PC-9 (cell line): ENCODE data around the gene NOXA1.

Experiments
- EZH2 ChIP-seq: fragments of 200-600 bp; sonication (generic); IDR thresholded peaks from 2 replicates; pipeline ENCODE4 v1.8.0; 2017; ENCODE audit warnings: antibody characterized with exemption, low read depth
- TF ChIP-seq, protein P1 (sequence below): fragments of 200-600 bp; sonication (generic); conservative IDR thresholded peaks from 2 replicates; pipeline ENCODE4 v1.6.1; 2017; ENCODE audit warnings: mixed run types, antibody characterized with exemption, mild to moderate bottlenecking, moderate library complexity

DNA sequence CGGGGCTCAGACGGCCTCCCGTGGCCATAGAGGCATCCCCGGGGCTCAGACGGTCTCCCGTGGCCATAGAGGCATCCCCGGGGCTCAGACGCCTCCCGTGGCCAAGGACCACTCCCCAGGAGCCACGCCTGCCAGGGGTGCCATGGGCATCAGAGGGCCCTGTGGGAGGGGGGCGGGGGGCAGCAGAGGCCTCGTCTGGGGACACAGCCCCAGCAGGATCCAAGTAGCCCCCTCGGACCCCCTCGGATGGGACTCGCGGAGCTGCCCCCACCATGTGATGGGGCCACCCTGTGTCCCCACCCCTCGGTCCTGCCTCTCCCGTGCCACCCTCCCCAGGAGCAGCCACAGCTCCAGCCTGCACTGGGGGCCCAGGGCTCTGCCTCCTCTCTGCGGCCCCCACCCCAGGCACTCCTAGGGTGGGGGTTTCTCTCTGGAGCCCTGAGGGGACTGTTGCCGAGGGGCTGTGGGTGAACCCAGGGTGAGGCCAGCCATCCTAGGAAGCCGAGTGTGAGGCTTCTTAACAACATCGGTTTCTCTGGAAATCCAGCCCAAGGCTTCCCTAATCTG is 15.5 kb downstream of the NOXA1 start:
- TF ChIP-seq EZH2: no peak
- TF ChIP-seq, protein P1, sequence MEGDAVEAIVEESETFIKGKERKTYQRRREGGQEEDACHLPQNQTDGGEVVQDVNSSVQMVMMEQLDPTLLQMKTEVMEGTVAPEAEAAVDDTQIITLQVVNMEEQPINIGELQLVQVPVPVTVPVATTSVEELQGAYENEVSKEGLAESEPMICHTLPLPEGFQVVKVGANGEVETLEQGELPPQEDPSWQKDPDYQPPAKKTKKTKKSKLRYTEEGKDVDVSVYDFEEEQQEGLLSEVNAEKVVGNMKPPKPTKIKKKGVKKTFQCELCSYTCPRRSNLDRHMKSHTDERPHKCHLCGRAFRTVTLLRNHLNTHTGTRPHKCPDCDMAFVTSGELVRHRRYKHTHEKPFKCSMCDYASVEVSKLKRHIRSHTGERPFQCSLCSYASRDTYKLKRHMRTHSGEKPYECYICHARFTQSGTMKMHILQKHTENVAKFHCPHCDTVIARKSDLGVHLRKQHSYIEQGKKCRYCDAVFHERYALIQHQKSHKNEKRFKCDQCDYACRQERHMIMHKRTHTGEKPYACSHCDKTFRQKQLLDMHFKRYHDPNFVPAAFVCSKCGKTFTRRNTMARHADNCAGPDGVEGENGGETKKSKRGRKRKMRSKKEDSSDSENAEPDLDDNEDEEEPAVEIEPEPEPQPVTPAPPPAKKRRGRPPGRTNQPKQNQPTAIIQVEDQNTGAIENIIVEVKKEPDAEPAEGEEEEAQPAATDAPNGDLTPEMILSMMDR: no peak
